Astrocyte (in vitro differentiated cells and primary cell): Measurements from ENCODE around the gene NPTX1.

Experiments used
- CTCF ChIP-seq: IDR thresholded peaks from 2 replicates; pipeline ENCODE4 v1.5.1; 2011; ENCODE audit warnings: low read depth, mild to moderate bottlenecking, inconsistent platforms, low read length, moderate library complexity; ENCODE audit not compliant: insufficient read depth
- EZH2 ChIP-seq: IDR thresholded peaks from 2 replicates; pipeline ENCODE4 v1.6.1; 2012; ENCODE audit warnings: mild to moderate bottlenecking, low read length, inconsistent platforms; ENCODE audit not compliant: insufficient read depth

GRCh38 chr17:80424878-80425765, 51.3 kb downstream of the NPTX1 start:
- TF ChIP-seq CTCF: no peak
- TF ChIP-seq EZH2: no peak
